Kidney epithelial cell (primary cell): ENCODE data around the gene PIEZO1. TPM values are rescaled to one million over a fixed set of nuclear protein-coding genes. Genes with fewer than 3 reads are reported as not detected.

ENCODE experiments used
- DNase-seq: peaks from one replicate; pipeline ENCODE4 v3.0.0-alpha.2; 2010; ENCODE audit warnings: low read depth
- H3K27me3 ChIP-seq: 2 replicates; pipeline ENCODE4 v1.6.0; 2011; ENCODE audit warnings: low read length; ENCODE audit not compliant: control insufficient read depth, insufficient read depth
- H3K36me3 ChIP-seq: 2 replicates; pipeline ENCODE4 v1.5.1; 2011; ENCODE audit warnings: low read length; ENCODE audit not compliant: control insufficient read depth, insufficient read depth
- H3K4me3 ChIP-seq: 2 replicates; pipeline ENCODE4 v1.5.1; 2011; ENCODE audit warnings: low read depth, mild to moderate bottlenecking, control low read depth, low read length
- CTCF ChIP-seq: IDR thresholded peaks from 2 replicates; pipeline ENCODE4 v1.5.1; 2011; ENCODE audit warnings: mild to moderate bottlenecking, moderate library complexity, low read length, control low read depth, inconsistent platforms; ENCODE audit not compliant: insufficient read depth, poor library complexity, severe bottlenecking
- total RNA-seq: library from RNA; depleted of rRNA; stranded (reverse); fragments of >200 nt; gene quantifications from 2 replicates; pipeline ENCODE4 v1.2.3, GENCODE V29; 2015

PIEZO1 gene
- total RNA-seq, 1 donor from 2014 or later = 309 TPM

- Histone ChIP-seq H3K36me3 (peaks cover 1% of the 10 kb centered on the region), H3K4me3 (no peak overlapping the region), H3K27me3 (no peaks in the 10 kb centered on the region)
- DNase-seq = no peak
- TF ChIP-seq CTCF = peak; percentile 48
Observed at GRCh38 chr16:88747588-88748301, 37.3 kb downstream of the PIEZO1 start.

- Histone ChIP-seq H3K4me3 (no peak overlapping the region), H3K27me3 (no peaks in the 10 kb centered on the region), H3K36me3 (peaks cover 2% of the 10 kb centered on the region)
- no peak for TF ChIP-seq CTCF
- DNase-seq = no peak
Observed at GRCh38 chr16:88746506-88746905, 38.5 kb downstream of the PIEZO1 start.

GRCh38 chr16:88744577-88745521 is 40.2 kb downstream of the PIEZO1 start:
- Histone ChIP-seq H3K4me3 (no peak overlapping the region), H3K36me3 (peaks cover 2% of the 10 kb centered on the region), H3K27me3 (no peaks in the 10 kb centered on the region)
- DNase-seq = no peak
- TF ChIP-seq CTCF = no peak

- Histone ChIP-seq H3K36me3 (peaks cover 2% of the 10 kb centered on the region), H3K27me3 (no peaks in the 10 kb centered on the region), H3K4me3 (no peak overlapping the region)
- peak; percentile 92 for TF ChIP-seq CTCF
- DNase-seq = no peak
Observed at GRCh38 chr16:88743693-88744576, 41.1 kb downstream of the PIEZO1 start.

- H3K36me3 ChIP-seq = peaks cover 2% of the 10 kb centered on the region
- no peak for TF ChIP-seq CTCF
Observed at GRCh38 chr16:88742896-88743605, 42.0 kb downstream of the PIEZO1 start.

More at GRCh38 chr16:88742896-88743605, 42.0 kb downstream of the PIEZO1 start:
- DNase-seq = no peak
- no peak overlapping the region for H3K4me3 ChIP-seq
- H3K27me3 ChIP-seq = no peaks in the 10 kb centered on the region
